ENCODE data around the gene ANKRD13B.

Gene ANKRD13B

DNA sequence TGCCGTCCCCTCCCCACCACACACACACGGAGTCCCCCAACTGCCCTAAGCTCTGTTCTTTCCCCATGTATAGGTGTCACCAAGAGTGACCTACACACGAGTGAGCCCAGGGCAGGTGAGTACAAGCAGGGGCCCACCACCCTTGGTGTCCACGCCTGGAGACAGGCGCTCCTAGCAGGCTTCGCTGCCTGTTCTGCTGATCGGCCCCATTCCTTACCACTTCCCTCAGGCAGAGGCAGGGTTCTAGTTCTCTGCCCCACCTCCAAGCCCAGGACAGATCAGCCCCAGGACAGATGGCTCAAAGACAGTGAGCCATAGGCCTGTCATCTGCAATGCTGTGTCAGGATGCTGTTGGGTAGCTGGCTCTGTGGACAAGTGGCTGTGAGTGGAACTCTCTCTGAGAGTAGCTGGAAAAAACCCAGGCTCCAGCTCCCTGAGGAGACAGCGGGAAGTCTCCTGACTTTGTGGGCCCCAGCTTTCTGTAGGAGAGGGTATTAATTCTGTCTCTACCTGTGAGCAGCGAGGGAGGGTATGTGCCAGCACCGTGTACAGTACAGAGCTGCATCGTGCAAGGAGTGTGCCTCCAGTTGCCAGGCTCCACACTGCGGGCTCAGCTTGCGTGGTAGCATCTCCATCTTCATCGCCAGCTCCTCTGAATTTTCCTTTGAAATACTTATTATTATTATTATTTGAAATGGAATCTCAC lies 23.5 kb upstream of the ANKRD13B start:
- Histone ChIP-seq H3K27me3 (ENCODE audit: control insufficient read depth in 1 of 2, insufficient read depth in 2 of 2, low read length in 2 of 2) (no peaks in the 10 kb centered on the region), H3K36me3 (ENCODE audit: control insufficient read depth in 2 of 2, insufficient read depth in 2 of 2, low read length in 2 of 2) (peaks cover 0 to 5% of the 10 kb centered on the region in 2 donors), H3K4me1 (ENCODE audit: control insufficient read depth, insufficient read depth, low read length) (peaks cover 44% of the 10 kb centered on the region), H3K27ac (ENCODE audit: low read length) (peak overlapping the region; percentile 76), H3K9me3 (ENCODE audit: control insufficient read depth in 2 of 2, low read length in 2 of 2) (no peaks in the 10 kb centered on the region), H3K9ac (ENCODE audit: low read length in 2 of 2) (peak overlapping the region; percentile 82 to 88), H3K4me3 (ENCODE audit: low read length in 2 of 2) (peak overlapping the region; percentile 47 to 87)

GRCh38 chr17:29570521-29570920 lies 22.4 kb upstream of the ANKRD13B start:
- H3K9ac ChIP-seq (ENCODE audit: low read length in 2 of 2): no peak overlapping the region
- no peaks in the 10 kb centered on the region for H3K9me3 ChIP-seq (ENCODE audit: control insufficient read depth in 2 of 2, low read length in 2 of 2)
- H3K4me1 ChIP-seq (ENCODE audit: control insufficient read depth, insufficient read depth, low read length): peaks cover 41% of the 10 kb centered on the region
- peaks cover 0 to 13% of the 10 kb centered on the region in 2 donors for H3K36me3 ChIP-seq (ENCODE audit: control insufficient read depth in 2 of 2, insufficient read depth in 2 of 2, low read length in 2 of 2)
- H3K27ac ChIP-seq (ENCODE audit: low read length): no peak overlapping the region
- H3K4me3 ChIP-seq (ENCODE audit: low read length in 2 of 2): no peak overlapping the region
- no peaks in the 10 kb centered on the region for H3K27me3 ChIP-seq (ENCODE audit: control insufficient read depth in 1 of 2, insufficient read depth in 2 of 2, low read length in 2 of 2)

DNA sequence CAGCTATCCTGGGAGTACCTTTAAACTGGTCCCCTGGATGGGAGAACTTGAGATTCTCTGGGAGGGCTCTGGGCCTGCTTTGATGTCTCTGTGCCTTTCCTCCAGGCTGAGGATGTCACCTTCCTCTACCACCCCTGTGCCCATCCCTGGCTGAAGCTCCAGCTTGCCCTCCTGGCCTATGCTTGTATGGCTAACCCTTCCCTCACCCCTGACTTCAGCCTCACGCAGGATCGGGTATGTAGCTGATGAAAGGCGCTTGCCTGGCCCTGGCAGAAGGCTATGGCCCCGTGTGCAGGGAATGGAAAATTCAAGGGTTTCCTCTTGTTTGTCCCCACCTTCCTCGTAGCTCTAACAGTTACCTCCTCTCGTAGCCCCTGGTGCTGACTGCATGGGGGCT lies 21.4 kb upstream of the ANKRD13B start:
- peaks cover 37% of the 10 kb centered on the region for H3K4me1 ChIP-seq (ENCODE audit: control insufficient read depth, insufficient read depth, low read length)
- no peaks in the 10 kb centered on the region for H3K9me3 ChIP-seq (ENCODE audit: control insufficient read depth in 2 of 2, low read length in 2 of 2)
- peak overlapping the region in 1 of 2 donors; percentile 29 for H3K9ac ChIP-seq (ENCODE audit: low read length in 2 of 2)
- H3K27ac ChIP-seq (ENCODE audit: low read length): no peak overlapping the region
- no peaks in the 10 kb centered on the region for H3K27me3 ChIP-seq (ENCODE audit: control insufficient read depth in 1 of 2, insufficient read depth in 2 of 2, low read length in 2 of 2)
- H3K4me3 ChIP-seq (ENCODE audit: low read length in 2 of 2): no peak overlapping the region
- peaks cover 3 to 23% of the 10 kb centered on the region in 2 donors for H3K36me3 ChIP-seq (ENCODE audit: control insufficient read depth in 2 of 2, insufficient read depth in 2 of 2, low read length in 2 of 2)

- Histone ChIP-seq H3K27me3 (ENCODE audit: control insufficient read depth in 1 of 2, insufficient read depth in 2 of 2, low read length in 2 of 2) (no peaks in the 10 kb centered on the region), H3K4me1 (ENCODE audit: control insufficient read depth, insufficient read depth, low read length) (peaks cover 37% of the 10 kb centered on the region), H3K9ac (ENCODE audit: low read length in 2 of 2) (no peak overlapping the region), H3K27ac (ENCODE audit: low read length) (no peak overlapping the region), H3K9me3 (ENCODE audit: control insufficient read depth in 2 of 2, low read length in 2 of 2) (no peaks in the 10 kb centered on the region), H3K36me3 (ENCODE audit: control insufficient read depth in 2 of 2, insufficient read depth in 2 of 2, low read length in 2 of 2) (peaks cover 5 to 27% of the 10 kb centered on the region in 2 donors), H3K4me3 (ENCODE audit: low read length in 2 of 2) (peak overlapping the region in 1 of 2 donors; percentile 55)
These were observed 20.9 kb upstream of the ANKRD13B start for GRCh38 chr17:29571883-29572681.

DNA sequence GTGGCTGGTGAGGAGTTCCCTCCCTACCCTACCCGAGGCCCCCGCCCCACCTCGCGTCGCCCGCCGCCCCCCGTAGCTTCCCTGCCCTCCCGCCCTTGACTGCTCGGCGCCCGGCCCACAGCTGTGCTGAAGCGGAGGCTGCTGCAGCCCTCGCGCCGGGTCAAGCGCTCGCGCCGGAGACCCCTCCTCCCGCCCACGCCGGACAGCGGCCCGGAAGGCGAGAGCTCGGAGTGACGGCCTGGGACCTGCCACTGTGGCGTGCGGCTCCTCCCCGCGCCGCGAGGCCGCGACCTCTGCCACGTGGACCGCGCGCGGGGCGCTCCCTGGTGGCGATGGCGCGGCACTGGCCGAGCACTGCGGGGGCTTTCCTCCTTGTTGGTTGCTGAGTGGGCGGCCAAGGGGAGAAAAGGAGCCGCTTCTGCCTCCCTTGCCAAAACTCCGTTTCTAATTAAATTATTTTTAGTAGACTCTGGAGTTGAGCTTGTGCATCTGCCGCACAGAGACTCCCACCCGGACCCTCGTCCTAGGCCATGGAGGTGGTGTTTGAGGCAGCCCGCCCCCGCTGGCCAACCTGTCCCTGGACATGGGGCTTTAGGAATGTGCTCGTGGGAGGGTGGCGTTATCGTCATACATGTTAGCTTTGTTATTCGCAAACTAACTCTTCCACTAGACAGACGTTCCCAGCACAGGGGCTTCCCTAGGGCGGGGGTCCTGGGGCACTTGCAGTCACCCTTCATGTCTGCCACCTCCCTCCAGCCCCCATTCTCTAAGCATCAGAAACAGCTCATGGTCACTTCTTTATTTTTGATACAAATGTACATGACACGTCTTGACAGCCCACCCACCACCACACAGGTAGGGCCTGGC lies 20.0 kb upstream of the ANKRD13B start:
- no peaks in the 10 kb centered on the region for H3K27me3 ChIP-seq (ENCODE audit: control insufficient read depth in 1 of 2, insufficient read depth in 2 of 2, low read length in 2 of 2)
- peaks cover 36% of the 10 kb centered on the region for H3K4me1 ChIP-seq (ENCODE audit: control insufficient read depth, insufficient read depth, low read length)
- peaks cover 5 to 29% of the 10 kb centered on the region in 2 donors for H3K36me3 ChIP-seq (ENCODE audit: control insufficient read depth in 2 of 2, insufficient read depth in 2 of 2, low read length in 2 of 2)
- no peak overlapping the region for H3K27ac ChIP-seq (ENCODE audit: low read length)
- H3K9ac ChIP-seq (ENCODE audit: low read length in 2 of 2): no peak overlapping the region
- H3K4me3 ChIP-seq (ENCODE audit: low read length in 2 of 2): peak overlapping the region in 1 of 2 donors; percentile 55
- H3K9me3 ChIP-seq (ENCODE audit: control insufficient read depth in 2 of 2, low read length in 2 of 2): no peaks in the 10 kb centered on the region

- Histone ChIP-seq H3K36me3 (ENCODE audit: control insufficient read depth in 2 of 2, insufficient read depth in 2 of 2, low read length in 2 of 2) (peaks cover 5 to 33% of the 10 kb centered on the region in 2 donors), H3K9me3 (ENCODE audit: control insufficient read depth in 2 of 2, low read length in 2 of 2) (no peaks in the 10 kb centered on the region), H3K27me3 (ENCODE audit: control insufficient read depth in 1 of 2, insufficient read depth in 2 of 2, low read length in 2 of 2) (no peaks in the 10 kb centered on the region), H3K9ac (ENCODE audit: low read length in 2 of 2) (no peak overlapping the region), H3K27ac (ENCODE audit: low read length) (no peak overlapping the region), H3K4me3 (ENCODE audit: low read length in 2 of 2) (no peak overlapping the region), H3K4me1 (ENCODE audit: control insufficient read depth, insufficient read depth, low read length) (peaks cover 37% of the 10 kb centered on the region)
These were observed 19.4 kb upstream of the ANKRD13B start for GRCh38 chr17:29573558-29573869.

DNA sequence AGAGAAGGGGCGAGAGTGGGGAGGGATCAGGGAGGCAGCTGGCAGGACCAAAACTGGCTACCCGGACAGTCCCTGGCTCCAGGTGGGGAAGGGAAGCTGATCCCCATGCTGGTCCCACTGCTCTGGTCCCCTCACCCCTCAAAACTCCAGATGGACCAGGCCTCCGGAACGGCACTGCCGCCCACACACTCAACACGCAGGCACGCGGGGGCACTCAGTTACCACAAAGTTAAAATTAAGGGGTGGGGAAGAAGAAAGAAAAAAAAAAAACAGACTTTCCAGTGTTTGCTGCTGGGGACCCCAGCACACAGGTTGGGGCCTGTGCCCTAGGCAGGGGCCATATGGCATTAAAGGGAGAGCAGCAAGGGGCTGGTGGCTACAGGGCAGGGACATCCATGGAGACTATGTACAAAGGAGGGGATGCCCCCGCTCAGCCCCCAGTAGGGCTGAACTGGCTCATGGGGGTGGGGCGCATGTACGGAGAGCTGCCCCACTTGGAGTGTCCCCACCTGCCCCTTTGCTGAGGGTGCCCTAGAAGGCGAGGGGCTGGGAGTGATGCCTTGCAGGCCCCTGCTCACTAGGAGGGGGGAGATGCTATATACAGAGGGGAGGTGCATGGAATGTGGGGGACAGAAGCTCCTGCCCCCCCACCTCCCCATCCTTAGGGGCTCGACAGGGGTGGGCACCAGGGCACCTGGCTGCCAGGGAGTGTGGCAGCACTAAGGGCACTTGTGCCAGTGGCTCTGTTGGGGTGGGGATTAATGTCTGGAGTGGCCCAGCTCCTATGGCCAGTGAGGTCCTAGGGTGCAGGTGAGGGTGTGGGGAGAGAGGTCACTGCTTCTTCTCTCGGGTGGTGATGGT lies 18.8 kb upstream of the ANKRD13B start:
- H3K9me3 ChIP-seq (ENCODE audit: control insufficient read depth in 2 of 2, low read length in 2 of 2): no peaks in the 10 kb centered on the region
- peaks cover 32% of the 10 kb centered on the region for H3K4me1 ChIP-seq (ENCODE audit: control insufficient read depth, insufficient read depth, low read length)
- H3K9ac ChIP-seq (ENCODE audit: low read length in 2 of 2): no peak overlapping the region
- H3K27me3 ChIP-seq (ENCODE audit: control insufficient read depth in 1 of 2, insufficient read depth in 2 of 2, low read length in 2 of 2): no peaks in the 10 kb centered on the region
- peaks cover 5 to 37% of the 10 kb centered on the region in 2 donors for H3K36me3 ChIP-seq (ENCODE audit: control insufficient read depth in 2 of 2, insufficient read depth in 2 of 2, low read length in 2 of 2)
- H3K27ac ChIP-seq (ENCODE audit: low read length): no peak overlapping the region
- H3K4me3 ChIP-seq (ENCODE audit: low read length in 2 of 2): no peak overlapping the region

DNA sequence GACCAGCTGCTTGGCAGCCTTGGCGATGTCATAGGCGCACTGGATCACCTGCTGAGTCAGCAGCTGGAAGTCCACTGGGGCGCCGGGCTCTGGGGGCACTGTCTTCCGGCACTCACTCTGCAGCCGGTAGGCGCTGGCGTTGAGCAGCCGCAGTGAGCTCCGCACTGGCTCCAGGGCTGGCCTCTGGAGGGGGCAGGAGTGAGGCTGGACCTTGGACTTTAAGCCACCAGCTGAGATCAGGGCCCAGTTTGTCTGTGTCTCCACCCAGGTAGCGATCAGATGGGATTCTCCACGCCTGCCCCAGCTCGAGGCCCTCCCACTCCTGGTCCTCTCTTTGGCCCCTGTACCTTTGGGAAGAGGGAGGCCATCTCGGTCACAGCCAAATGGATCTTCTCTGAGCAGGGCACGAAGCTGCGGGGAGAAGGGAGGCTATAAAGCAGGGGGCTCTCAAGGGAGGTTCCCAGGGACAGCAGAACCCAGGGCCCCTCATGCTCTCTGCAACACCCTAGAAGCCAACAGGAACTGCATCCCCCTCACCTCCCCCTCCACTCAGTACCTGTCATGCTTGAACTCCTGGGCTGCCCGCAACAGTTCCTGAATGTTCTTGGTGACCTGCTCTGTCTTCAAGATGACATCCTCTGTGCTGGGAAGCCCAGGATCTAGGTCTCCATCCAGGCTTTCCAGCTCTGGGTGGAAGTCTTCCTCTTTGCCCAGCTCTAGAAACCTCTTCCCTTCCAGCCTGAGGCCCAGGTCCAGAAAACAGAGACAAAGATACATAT lies 18.0 kb upstream of the ANKRD13B start:
- no peak overlapping the region for H3K9ac ChIP-seq (ENCODE audit: low read length in 2 of 2)
- no peak overlapping the region for H3K4me3 ChIP-seq (ENCODE audit: low read length in 2 of 2)
- no peaks in the 10 kb centered on the region for H3K9me3 ChIP-seq (ENCODE audit: control insufficient read depth in 2 of 2, low read length in 2 of 2)
- H3K27ac ChIP-seq (ENCODE audit: low read length): no peak overlapping the region
- H3K27me3 ChIP-seq (ENCODE audit: control insufficient read depth in 1 of 2, insufficient read depth in 2 of 2, low read length in 2 of 2): no peaks in the 10 kb centered on the region
- peaks cover 29% of the 10 kb centered on the region for H3K4me1 ChIP-seq (ENCODE audit: control insufficient read depth, insufficient read depth, low read length)
- peaks cover 5 to 41% of the 10 kb centered on the region in 2 donors for H3K36me3 ChIP-seq (ENCODE audit: control insufficient read depth in 2 of 2, insufficient read depth in 2 of 2, low read length in 2 of 2)

GRCh38 chr17:29575511-29576213 lies 17.3 kb upstream of the ANKRD13B start:
- no peak overlapping the region for H3K27ac ChIP-seq (ENCODE audit: low read length)
- H3K9ac ChIP-seq (ENCODE audit: low read length in 2 of 2): no peak overlapping the region
- peaks cover 35% of the 10 kb centered on the region for H3K4me1 ChIP-seq (ENCODE audit: control insufficient read depth, insufficient read depth, low read length)

More at GRCh38 chr17:29575511-29576213, 17.3 kb upstream of the ANKRD13B start:
- H3K36me3 ChIP-seq (ENCODE audit: control insufficient read depth in 2 of 2, insufficient read depth in 2 of 2, low read length in 2 of 2): peaks cover 5 to 44% of the 10 kb centered on the region in 2 donors
- H3K9me3 ChIP-seq (ENCODE audit: control insufficient read depth in 2 of 2, low read length in 2 of 2): no peaks in the 10 kb centered on the region
- H3K4me3 ChIP-seq (ENCODE audit: low read length in 2 of 2): no peak overlapping the region
- H3K27me3 ChIP-seq (ENCODE audit: control insufficient read depth in 1 of 2, insufficient read depth in 2 of 2, low read length in 2 of 2): no peaks in the 10 kb centered on the region

Measured in stomach smooth muscle (tissue), 2 donors.